ENCODE data around the gene OR4N5. TPM values are rescaled to one million over a fixed set of nuclear protein-coding genes. Genes with fewer than 3 reads are reported as not detected.

OR4N5 gene
- total RNA-seq, 4 donors from 2014 or later: not detected

- H3K27me3 ChIP-seq: no peaks in the 10 kb centered on the region
- TF ChIP-seq EP300 (IDR thresholded peaks at IDR 0.05): no peak
- TF ChIP-seq POLR2A (IDR thresholded peaks at IDR 0.05; ENCODE audit: low read depth): no peak
- TF ChIP-seq CTCF (IDR thresholded peaks at IDR 0.05): no peak
- no peak for TF ChIP-seq POLR2AphosphoS5 (IDR thresholded peaks at IDR 0.05)
- no peak overlapping the region for H3K27ac ChIP-seq (replicated peaks in 1 of 4)
- no peak for DNase-seq (ENCODE audit: extremely low spot score)
- H3K4me3 ChIP-seq: no peak overlapping the region
- intact Hi-C loops (cut with DNase I): no loop called here
- whole genome bisulfite sequencing: 77% methylated on average over 3 of the region's 3 CpGs
- H3K4me1 ChIP-seq: no peaks in the 10 kb centered on the region
- H3K36me3 ChIP-seq: no peaks in the 10 kb centered on the region
- no peaks in the 10 kb centered on the region for H3K9me3 ChIP-seq
These were observed 52.8 kb downstream of the OR4N5 start for GRCh38 chr14:20191396-20191795.

DNA sequence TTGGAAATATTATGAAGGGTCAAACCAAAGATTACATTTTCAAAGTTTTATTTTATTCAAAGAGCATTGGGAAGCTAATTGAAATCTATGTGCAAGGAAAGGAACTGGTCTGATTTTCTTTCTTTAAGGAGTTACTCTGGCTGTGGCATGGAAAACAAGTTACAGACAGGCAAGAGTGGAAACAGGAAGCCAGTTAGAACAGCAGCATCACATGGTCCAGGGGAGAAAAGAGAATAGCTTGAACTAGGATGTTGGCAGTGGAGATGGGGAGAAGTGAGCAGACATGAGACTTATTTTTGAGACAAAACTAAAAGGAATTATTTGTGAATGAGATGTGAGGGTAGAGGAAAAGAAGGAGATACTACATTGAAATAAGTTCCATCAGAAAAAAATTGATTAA is 55.5 kb downstream of the OR4N5 start:
- no peaks in the 10 kb centered on the region for H3K9me3 ChIP-seq
- no peak for DNase-seq (ENCODE audit: extremely low spot score)
- intact Hi-C loops (cut with DNase I): no loop called here
- H3K4me1 ChIP-seq: no peaks in the 10 kb centered on the region
- no peak overlapping the region for H3K4me3 ChIP-seq
- peaks cover 0 to 2% (median 0%) of the 10 kb centered on the region in 4 donors for H3K27me3 ChIP-seq
- no peak for TF ChIP-seq CTCF (IDR thresholded peaks at IDR 0.05)
- TF ChIP-seq POLR2A (IDR thresholded peaks at IDR 0.05; ENCODE audit: low read depth): no peak
- TF ChIP-seq POLR2AphosphoS5 (IDR thresholded peaks at IDR 0.05): no peak
- H3K36me3 ChIP-seq: no peaks in the 10 kb centered on the region
- H3K27ac ChIP-seq (replicated peaks in 1 of 4): no peak overlapping the region

Small RNAs within 50 kb of the gene (small RNA-seq; reads per million reads assigned to genes)
- gene GTF2IP22: 0 reads per million in 3 donors
- gene RNA5SP380: 0 reads per million in 3 donors

Other genes starting within 250 kb of the OR4N5 start
- gene OR4K5, start 218.2 kb upstream of the OR4N5 start, total RNA-seq: not detected
- not detected for gene OR4K1, start 207.9 kb upstream of the OR4N5 start, total RNA-seq
- gene OR4K15, start 163.2 kb upstream of the OR4N5 start, total RNA-seq: not detected
- not detected for gene OR4Q2, start 136.7 kb upstream of the OR4N5 start, total RNA-seq
- gene OR4K14, start 119.5 kb upstream of the OR4N5 start, total RNA-seq: not detected
- gene OR4K13, start 102.8 kb upstream of the OR4N5 start, total RNA-seq: not detected
- not detected for gene OR4L1, start 78.8 kb upstream of the OR4N5 start, total RNA-seq
- gene OR4K17, start 28.1 kb upstream of the OR4N5 start, total RNA-seq: not detected
- not detected for gene OR11G2, start 52.1 kb downstream of the OR4N5 start, total RNA-seq
- gene OR11H6, start 84.9 kb downstream of the OR4N5 start, total RNA-seq: not detected
- gene OR11H7, start 90.2 kb downstream of the OR4N5 start, total RNA-seq: not detected
- not detected for gene OR11H4, start 100.5 kb downstream of the OR4N5 start, total RNA-seq
- gene TTC5, start 167.1 kb downstream of the OR4N5 start, total RNA-seq: 1 to 10 TPM; 5.5 to 8.6 (median 6.5) TPM
- 10 to 100 TPM; 31.8 to 60.6 (median 42.0) TPM for gene CCNB1IP1, start 194.5 kb downstream of the OR4N5 start, total RNA-seq
- gene PARP2, start 204.8 kb downstream of the OR4N5 start, total RNA-seq: 10 to 100 TPM in 2 of 4 donors, 1 to 10 TPM in 2; 5.8 to 17.4 (median 8.9) TPM

Data from esophagus muscularis mucosa (tissue), 4 donors.